Measurements from ENCODE around the gene LOXHD1. TPM values are rescaled to one million over a fixed set of nuclear protein-coding genes. Genes with fewer than 3 reads are reported as not detected.

Gene LOXHD1
- total RNA-seq, 1 donor from 2014 or later = not detected

- no peak overlapping the region for H3K4me3 ChIP-seq
- no peak for DNase-seq (ENCODE audit: extremely low spot score in 2 of 2)
- H3K4me1 ChIP-seq = no peaks in the 10 kb centered on the region
- H3K36me3 ChIP-seq = no peaks in the 10 kb centered on the region
- no peaks in the 10 kb centered on the region for H3K27me3 ChIP-seq
- intact Hi-C loops (cut with DNase I) = no loop called here
- no peak for TF ChIP-seq CTCF (IDR thresholded peaks at IDR 0.05)
- no peak for TF ChIP-seq POLR2AphosphoS5 (IDR thresholded peaks at IDR 0.05; ENCODE audit: insufficient read depth in 1 of 2, low read depth in 1 of 2)
- TF ChIP-seq POLR2A (IDR thresholded peaks at IDR 0.05) = no peak
- no peaks in the 10 kb centered on the region for H3K9me3 ChIP-seq
- no peak overlapping the region for H3K27ac ChIP-seq
Observed at GRCh38 chr18:46563317-46563716, 93.7 kb downstream of the LOXHD1 start.

- Histone ChIP-seq H3K36me3 (no peaks in the 10 kb centered on the region), H3K4me1 (no peaks in the 10 kb centered on the region), H3K4me3 (no peak overlapping the region), H3K27me3 (no peaks in the 10 kb centered on the region), H3K27ac (no peak overlapping the region), H3K9me3 (no peaks in the 10 kb centered on the region)
- peak in 1 of 2 donors; percentile 64 for DNase-seq (ENCODE audit: extremely low spot score in 2 of 2)
- TF ChIP-seq POLR2A (IDR thresholded peaks at IDR 0.05) = no peak
- intact Hi-C loops (cut with DNase I) = no loop called here
Observed at GRCh38 chr18:46562674-46563192, 94.3 kb downstream of the LOXHD1 start.

GRCh38 chr18:46560671-46561045, 96.4 kb downstream of the LOXHD1 start:
- no peaks in the 10 kb centered on the region for H3K27me3 ChIP-seq
- DNase-seq (ENCODE audit: extremely low spot score in 2 of 2) = no peak
- intact Hi-C loops (cut with DNase I) = no loop called here
- H3K36me3 ChIP-seq = no peaks in the 10 kb centered on the region
- no peaks in the 10 kb centered on the region for H3K4me1 ChIP-seq
- H3K27ac ChIP-seq = no peak overlapping the region
- no peak overlapping the region for H3K4me3 ChIP-seq
- TF ChIP-seq CTCF (IDR thresholded peaks at IDR 0.05) (no peak), POLR2A (IDR thresholded peaks at IDR 0.05) (no peak), POLR2AphosphoS5 (IDR thresholded peaks at IDR 0.05; ENCODE audit: insufficient read depth in 1 of 2, low read depth in 1 of 2) (no peak)
- no peaks in the 10 kb centered on the region for H3K9me3 ChIP-seq

GRCh38 chr18:46559946-46560670, 96.9 kb downstream of the LOXHD1 start:
- H3K4me1 ChIP-seq = no peaks in the 10 kb centered on the region
- no peak overlapping the region for H3K4me3 ChIP-seq
- intact Hi-C loops (cut with DNase I) = no loop called here
- no peaks in the 10 kb centered on the region for H3K9me3 ChIP-seq
- H3K27ac ChIP-seq = no peak overlapping the region
- H3K27me3 ChIP-seq = no peaks in the 10 kb centered on the region
- TF ChIP-seq POLR2A (IDR thresholded peaks at IDR 0.05) (no peak), CTCF (IDR thresholded peaks at IDR 0.05) (no peak), POLR2AphosphoS5 (IDR thresholded peaks at IDR 0.05; ENCODE audit: insufficient read depth in 1 of 2, low read depth in 1 of 2) (no peak)
- H3K36me3 ChIP-seq = no peaks in the 10 kb centered on the region
- no peak for DNase-seq (ENCODE audit: extremely low spot score in 2 of 2)

GRCh38 chr18:46559296-46559695, 97.7 kb downstream of the LOXHD1 start:
- Histone ChIP-seq H3K27ac (no peak overlapping the region), H3K36me3 (no peaks in the 10 kb centered on the region), H3K27me3 (no peaks in the 10 kb centered on the region), H3K4me3 (no peak overlapping the region), H3K4me1 (no peaks in the 10 kb centered on the region), H3K9me3 (no peaks in the 10 kb centered on the region)
- no peak for TF ChIP-seq CTCF (IDR thresholded peaks at IDR 0.05)
- TF ChIP-seq POLR2A (IDR thresholded peaks at IDR 0.05) = no peak
- no peak for TF ChIP-seq POLR2AphosphoS5 (IDR thresholded peaks at IDR 0.05; ENCODE audit: insufficient read depth in 1 of 2, low read depth in 1 of 2)
- intact Hi-C loops (cut with DNase I) = no loop called here
- DNase-seq (ENCODE audit: extremely low spot score in 2 of 2) = no peak

Data from vagina (tissue), 2 donors.